ENCODE results near the gene FNDC1. TPM values are rescaled to one million over a fixed set of nuclear protein-coding genes. Genes with fewer than 3 reads are reported as not detected.

The FNDC1 gene
- polyA plus RNA-seq, 1 donor: 193 TPM

DNA sequence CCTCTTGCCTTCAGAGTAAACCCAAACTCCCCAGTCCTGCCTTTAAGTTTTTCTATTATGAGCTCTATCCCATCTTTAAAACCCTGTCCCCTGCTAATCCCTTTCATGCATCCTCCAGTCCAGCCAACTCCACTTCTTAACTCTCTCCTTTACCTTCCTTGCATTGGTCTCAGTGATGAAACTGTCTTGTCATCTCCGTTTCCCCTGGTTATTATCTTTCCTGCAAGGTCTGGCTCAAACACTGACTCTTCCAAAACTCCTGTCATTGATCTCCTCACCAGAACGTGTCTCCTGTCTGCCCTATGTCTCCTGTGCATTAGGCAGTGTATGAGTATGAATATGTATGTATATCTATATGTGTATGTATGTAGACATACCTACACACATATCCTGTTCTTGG lies 11.8 kb upstream of the FNDC1 start:
- no peak for DNase-seq (ENCODE audit: low read depth)

DNA sequence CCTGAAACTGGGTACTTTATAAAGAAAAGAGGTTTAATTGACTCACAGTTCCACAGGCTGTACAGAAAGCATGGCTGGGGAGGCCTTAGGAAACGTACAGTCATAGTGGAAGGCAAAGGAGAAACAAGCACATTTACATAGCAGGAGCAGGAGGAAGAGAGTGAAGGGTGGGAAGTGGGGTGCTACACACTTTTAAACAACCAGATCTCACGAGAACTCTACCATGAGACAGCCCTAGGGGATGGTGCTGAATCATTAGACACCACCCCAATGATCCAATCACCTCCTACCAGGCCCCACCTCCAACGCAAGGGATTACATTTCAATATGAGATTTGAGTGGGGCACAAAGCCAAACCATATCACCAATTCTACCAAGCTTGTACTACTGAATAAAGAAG lies 7.4 kb upstream of the FNDC1 start:
- no peak for DNase-seq (ENCODE audit: low read depth)

DNA sequence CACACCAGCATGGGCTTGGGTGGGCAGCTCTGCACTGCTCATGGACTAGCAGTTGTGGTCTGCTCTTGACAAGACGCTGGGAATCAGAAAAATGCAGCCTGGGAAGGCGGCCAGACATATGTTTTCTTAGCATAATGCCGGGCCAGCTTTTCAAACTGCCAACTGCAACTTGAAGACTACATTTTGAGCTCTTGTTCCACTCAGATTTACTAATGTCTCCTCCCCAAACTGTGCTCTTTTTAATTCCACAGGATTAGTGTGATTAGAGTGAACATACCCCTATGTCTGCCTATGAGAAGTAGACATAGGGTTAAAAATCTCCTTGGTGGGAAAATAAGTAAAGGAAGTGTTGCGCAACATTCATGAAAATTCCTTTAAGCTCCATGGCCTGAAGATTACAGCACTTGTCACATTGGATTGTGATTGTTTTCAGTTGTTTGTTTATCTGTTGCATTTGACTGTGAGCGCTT lies 5.3 kb upstream of the FNDC1 start:
- DNase-seq (ENCODE audit: low read depth): peak; percentile 54

DNA sequence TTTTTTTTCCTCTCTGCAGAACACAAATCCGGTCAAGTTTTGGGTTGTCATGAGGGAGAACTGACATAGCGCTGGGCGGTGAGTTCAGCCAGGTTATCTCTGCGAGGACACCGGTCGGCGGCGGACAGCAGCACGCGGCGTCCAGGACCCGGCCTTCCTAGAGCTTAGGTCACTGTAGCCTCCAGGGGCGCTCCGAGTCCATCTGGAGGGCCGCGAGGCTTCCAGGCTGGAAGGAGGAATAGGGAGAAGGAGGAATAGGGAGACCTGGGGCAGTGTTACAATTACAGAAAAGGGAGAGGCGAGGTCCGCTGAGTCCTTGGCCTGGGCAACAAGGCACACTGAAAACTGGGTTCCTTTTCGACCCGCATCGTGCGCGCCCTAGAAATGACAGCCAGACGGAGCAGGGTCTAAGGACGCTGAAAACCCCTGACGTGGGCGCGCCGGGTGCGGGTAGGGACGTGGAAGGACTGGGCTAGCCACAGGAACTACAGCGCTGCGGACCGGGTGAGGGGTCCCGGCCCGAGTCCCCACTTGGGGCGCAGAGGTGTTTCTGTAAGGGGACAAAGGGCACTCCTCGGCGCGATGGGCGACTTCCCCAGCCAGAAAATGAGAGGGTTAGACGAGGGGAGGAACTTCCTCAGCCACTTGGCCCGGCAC lies 536 bp upstream of the FNDC1 start:
- no peak for DNase-seq (ENCODE audit: low read depth)

DNA sequence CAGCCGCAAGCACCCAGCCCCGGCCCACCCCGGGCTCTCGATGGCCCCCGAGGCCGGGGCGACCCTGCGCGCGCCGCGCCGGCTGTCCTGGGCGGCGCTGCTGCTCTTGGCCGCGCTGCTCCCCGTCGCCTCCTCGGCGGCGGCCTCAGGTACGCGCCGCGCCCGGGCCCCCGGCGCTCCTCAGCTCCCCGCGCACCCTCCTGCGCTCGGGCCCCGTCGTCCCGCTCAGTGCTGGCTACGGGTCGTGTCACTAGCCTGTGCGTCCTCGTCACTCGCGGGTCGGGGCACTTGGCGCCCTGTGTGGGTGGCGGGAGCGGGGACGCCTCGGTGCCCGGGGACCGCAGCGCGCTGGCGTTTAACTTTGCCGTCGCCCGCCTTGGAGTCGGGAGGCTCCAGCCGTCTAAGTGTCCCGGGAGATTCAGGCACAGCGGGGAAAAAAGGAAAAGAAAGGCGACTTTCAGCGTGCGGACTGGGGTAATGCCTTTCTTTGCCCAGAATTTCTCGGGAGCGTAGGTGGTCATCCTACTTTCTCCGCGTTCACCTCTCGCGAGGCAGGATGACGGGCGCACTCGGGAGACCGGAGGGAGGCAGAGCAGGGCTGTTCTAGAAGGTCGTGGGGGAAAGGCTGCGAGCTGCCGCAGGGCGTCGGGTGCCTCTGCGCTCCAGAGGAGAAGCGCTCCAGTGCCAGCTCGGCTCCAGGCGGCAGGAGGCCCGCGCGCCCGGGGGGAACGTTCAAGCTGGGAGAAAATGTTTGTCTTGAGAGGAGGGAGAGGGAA lies 545 bp downstream of the FNDC1 start:
- DNase-seq (ENCODE audit: low read depth): no peak

DNA sequence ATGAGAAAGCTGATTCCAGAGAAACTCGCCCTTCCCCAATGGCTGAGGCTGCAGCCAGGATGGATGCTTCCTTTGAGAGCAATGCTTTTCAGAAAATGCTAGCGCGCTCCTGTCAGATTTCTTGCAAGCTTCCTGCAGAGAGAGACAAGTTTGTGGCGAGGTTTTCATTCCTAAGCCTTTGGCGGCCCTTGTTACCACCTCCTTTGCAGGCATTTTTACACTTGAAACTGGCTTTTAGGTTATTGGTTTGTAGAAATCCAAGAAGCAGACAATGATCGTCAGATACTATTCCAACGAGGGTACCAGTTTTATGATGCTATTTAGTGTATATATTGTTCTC lies 1.1 kb downstream of the FNDC1 start:
- no peak for DNase-seq (ENCODE audit: low read depth)

DNA sequence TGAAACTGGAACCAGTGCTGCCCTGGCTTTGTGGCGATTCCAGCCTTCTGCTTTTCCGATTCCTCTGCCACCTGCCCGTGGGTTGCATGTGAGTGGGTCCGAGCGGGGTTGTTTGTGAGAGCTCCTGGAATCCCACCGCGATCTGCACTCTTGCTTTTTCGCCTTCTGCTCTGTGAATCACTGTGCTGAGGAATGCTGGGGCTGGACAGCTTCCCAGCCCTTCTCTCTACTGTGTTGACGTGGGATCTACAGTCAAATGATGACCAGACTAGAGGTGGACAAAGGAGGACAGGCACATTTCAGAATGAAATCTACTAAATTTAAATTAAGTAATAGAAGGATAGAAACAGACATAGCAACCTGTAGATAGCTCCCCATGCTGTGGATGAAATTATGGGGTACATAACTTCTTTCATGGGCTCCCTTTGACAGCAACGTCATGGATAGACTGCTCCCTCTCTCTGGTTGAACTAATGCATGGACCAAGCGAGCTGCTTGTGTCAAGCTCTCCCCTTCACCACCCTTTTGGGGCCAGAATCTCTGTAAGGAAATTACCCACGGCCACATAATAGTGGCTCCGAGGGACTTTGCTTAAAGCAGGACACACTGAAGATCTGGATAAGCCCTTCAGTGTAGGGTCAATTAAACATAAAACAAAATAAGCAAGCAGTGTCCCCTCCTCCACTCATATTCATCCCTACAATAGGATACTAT lies 2.0 kb downstream of the FNDC1 start:
- DNase-seq (ENCODE audit: low read depth): peak; percentile 75

DNA sequence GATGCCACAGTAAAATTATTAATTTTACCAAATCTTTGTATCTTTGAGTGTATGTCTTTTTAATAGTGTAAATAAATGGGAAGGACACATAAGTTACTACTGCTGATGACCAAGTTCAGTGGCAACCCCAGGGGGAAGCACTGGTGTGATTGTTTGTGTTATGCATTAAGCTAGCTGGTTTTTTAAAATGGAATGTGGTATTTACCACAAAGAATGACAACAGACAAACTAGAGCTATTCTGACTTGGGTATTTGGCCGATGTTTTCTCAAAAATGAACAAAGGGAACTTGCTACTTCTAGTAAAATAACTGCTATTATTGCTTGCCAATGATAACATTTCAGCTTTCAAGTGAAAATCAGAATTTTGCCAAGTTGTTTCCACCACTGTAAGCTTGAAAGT lies 2.9 kb downstream of the FNDC1 start:
- DNase-seq (ENCODE audit: low read depth): no peak

DNA sequence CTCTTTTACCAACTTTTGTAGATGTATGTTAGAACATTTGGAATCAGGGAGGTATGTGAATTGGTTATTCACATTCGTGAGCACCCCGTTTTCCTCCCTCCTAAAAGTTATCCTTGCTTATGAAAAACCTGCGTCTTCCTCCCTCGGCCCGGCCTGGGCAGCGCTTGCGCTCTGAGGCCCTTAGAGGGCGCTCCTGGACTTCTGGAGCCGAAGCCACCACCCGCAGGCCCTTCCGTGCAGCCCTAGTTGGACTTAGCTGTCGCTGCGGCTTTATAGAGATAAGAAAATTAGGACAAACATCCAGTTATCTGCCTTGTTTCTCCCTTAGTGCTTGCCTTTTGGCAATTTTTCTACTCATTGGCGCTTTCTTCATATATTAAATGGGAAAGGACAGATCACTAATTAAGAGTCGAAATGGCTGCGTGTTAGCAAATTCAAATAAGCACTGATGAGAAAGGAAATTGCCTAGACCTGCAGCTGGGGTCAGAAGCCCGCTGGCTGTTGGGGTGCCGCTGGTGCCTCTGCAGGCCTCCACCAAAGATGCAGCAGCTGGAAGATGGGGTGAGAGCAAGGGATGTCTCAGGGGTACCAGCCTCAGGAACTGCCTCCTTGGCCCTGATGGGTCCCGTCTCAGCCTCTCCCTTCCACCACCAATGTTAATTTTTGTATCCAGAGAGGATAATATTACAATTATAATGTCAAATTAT lies 5.2 kb downstream of the FNDC1 start:
- peak; percentile 55 for DNase-seq (ENCODE audit: low read depth)

DNA sequence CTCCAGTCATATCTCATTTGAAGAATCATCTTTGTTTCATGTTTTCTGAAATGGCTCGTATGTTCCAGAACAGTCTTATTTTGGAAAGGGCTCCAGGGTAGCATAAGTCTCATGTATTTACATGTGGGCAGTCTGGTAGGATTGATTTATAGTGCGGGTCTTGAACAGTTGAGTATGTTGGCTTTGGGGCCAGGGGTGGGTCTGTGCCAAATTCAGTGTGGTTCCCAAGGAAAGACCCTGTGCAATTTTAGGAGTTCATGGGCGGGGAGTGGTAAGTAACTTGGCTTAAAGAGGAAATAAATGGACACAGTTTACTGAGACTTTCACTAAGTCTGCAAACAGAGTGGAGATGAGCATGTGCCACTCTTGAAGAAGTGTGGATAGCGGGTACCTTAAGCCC lies 7.7 kb downstream of the FNDC1 start:
- no peak for DNase-seq (ENCODE audit: low read depth)

DNA sequence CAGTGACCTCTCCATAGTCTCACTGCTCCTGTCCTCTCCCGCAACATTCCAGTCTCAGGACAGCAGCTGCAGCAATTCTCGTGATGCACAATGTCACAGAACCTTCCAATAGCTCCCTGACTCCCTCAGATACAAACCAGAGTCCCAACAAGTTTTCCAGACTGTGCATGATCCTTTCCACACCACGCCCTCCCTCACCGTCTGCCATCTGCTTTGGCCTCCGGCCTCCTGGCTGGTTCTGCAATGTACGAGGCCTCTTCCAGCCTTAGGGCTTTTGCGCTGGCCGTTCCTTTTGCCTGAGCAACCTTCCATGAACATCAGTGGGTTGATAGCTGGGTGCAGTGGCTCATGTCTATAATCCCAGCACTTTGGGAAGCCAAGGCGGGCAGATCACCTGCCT lies 9.6 kb downstream of the FNDC1 start:
- DNase-seq (ENCODE audit: low read depth): no peak

DNA sequence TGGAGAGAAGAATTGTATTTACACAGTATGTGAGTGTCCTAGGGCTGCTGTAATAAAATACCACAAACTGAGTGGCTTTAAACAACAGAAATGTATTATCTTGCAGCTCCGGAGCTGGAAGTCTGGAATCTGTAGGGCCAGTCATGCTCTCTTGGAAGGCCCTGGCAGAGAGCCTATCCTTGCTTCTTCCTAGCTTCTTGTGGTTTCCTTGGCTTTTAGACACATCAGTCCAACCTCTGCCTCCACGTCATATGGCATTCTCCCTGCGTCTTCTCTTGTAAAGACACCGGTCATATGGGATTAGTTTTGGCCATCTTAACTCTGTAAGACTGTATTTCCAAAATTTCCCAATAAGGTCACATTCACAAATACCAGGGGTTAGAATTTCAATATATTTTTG lies 10.8 kb downstream of the FNDC1 start:
- no peak for DNase-seq (ENCODE audit: low read depth)

DNA sequence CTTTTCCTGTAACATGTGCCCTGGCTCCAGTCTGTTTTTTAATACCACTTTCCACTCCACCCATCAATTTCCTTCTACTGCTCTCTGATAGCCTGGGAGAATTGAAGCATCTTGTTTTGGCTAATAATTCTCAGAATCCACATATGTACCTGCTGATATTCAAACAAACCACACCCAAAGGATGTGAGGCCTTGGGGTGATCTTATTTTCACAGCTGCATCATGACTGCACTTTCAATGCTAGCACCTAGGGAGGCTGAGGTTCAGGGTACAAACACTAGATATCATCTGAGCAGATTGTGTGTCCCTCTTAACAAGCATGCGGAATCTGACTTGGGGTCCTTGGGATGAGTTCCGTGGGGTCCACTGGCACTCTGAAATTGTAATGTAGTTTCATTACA lies 12.7 kb downstream of the FNDC1 start:
- DNase-seq (ENCODE audit: low read depth): no peak

DNA sequence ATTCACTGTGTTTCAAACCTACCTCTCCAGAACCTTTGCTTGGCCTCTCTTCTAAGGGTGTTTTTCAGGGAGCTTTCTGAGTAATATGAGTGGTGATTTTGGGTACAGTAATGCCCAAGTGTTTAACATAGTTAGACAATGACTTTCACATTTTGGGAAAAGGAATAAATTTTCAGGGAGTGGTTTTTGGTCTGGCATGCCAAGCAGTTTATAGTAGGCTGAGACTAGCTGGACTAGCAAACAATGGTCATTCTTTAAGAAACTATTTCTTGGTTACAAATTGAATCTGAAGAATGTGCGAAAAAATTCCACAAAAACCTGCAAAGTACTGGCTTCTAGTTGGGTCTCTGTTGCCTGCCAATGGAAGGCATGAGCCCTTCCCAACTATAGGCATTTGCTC lies 15.4 kb downstream of the FNDC1 start:
- DNase-seq (ENCODE audit: low read depth): no peak

DNA sequence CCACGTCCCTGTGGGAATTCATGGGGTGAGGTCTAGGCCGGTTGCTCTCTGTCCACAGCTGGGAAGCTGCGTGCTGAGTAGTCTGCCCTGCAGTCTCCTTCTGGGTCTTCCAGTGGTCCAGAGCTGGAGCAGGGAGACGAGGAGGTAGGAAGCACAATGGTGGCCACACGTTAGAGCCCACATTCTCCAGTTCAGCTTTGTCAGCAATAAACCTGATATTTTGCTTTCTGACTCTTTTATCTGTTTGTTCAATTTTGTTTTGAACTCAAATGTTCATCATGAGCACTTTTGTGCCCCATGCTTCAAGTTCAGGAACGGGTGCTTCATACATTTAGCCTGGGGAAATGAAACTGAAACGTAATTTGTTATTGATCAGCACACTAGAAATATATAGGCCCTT lies 21.3 kb downstream of the FNDC1 start:
- no peak for DNase-seq (ENCODE audit: low read depth)

DNA sequence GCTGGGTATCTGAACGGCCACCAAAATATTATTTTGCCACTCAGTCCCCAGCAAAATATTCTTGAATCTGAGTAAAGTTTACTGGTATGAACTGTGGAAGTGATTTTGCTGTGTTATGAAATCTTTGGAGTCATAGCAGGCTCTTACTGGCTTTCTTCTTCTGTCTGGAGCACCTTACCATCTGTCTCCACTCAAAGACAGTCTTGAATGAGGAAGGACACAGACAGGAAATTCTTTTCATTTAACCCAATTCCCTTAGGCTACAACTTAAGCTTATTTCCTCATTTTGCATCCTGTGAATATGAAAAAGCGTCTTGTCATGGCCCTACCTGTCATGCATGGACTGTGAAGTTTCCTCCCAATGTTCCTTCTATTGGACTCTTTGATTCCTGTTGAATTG lies 24.7 kb downstream of the FNDC1 start:
- DNase-seq (ENCODE audit: low read depth): no peak

DNA sequence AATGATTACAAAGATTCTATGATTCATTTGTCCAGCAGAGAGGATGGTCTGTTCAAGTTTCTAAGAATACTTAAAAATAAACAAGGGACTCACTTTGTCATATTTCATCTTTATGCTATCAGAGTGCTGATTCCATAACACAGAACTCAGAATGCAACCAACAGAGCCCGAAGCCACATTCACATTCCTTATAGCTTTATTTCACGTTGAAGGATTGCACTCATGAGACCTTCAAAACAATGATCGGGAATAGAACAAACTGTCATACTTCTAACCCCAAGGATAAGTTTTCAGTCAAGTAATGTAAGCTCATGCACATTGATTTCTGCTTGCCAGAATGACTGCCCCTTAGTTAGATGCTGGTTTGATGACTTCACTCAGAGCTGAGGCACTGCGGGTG lies 25.2 kb downstream of the FNDC1 start:
- DNase-seq (ENCODE audit: low read depth): no peak

DNA sequence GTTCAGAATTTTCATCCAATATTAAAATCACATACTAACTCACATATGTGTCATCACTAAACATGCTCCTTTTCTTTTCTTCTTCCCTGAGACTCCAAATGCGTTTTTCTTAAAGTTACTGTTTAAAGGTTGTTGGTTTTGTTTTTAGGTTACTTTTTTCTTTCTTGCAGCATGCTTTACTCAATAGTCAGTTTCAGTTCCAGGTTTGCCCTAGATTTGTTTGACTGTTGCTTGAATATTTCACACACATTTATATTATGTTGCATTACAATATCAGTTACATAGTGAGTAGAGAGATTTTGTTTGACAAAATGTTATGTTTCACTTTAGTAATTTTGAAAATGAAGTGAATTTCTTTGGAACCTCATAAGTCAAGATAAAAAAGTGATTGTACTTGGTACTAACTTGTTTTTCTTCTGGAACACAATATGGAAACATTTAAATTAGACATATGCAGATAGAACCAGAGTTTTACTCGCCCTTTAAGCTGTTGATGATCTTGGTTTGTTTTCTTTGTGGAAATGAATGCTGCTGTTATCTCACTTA lies 27.3 kb downstream of the FNDC1 start:
- no peak for DNase-seq (ENCODE audit: low read depth)

DNA sequence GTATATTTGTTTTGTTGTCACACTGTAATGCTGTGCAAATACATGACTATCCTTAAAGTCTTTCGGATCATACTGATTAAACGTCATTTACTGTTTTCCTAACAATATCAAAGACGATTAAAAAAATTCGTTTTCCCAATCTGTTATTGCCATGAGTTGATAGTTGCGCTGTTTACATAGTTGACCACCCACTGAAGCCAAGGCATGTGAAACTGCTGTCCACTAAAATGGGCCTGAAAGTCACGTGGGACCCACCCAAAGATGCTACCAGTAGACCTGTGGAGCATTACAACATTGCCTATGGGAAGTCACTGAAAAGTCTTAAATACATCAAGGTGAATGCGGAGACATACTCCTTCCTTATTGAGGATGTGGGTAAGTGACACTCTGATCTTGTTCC lies 28.1 kb downstream of the FNDC1 start:
- DNase-seq (ENCODE audit: low read depth): no peak

DNA sequence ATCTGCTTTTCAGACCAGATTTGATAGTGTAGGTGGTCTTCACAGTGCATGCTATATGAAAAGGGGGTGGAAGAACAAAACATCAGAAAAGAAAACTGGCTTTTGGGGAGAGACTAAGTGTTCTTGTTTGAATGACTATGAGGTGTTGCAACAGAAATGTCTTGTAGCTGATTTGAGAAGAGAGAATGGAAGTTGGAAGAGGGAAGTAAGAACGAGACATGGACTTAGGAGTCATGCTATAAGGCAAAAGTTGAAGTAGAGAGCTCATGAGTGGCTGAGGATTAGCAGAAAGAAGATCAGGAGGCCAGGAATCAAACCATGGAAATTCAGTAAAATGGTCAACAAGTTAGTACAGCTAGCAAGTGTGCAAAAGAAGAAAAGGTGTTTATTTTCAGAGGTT lies 32.1 kb downstream of the FNDC1 start:
- no peak for DNase-seq (ENCODE audit: low read depth)

DNA sequence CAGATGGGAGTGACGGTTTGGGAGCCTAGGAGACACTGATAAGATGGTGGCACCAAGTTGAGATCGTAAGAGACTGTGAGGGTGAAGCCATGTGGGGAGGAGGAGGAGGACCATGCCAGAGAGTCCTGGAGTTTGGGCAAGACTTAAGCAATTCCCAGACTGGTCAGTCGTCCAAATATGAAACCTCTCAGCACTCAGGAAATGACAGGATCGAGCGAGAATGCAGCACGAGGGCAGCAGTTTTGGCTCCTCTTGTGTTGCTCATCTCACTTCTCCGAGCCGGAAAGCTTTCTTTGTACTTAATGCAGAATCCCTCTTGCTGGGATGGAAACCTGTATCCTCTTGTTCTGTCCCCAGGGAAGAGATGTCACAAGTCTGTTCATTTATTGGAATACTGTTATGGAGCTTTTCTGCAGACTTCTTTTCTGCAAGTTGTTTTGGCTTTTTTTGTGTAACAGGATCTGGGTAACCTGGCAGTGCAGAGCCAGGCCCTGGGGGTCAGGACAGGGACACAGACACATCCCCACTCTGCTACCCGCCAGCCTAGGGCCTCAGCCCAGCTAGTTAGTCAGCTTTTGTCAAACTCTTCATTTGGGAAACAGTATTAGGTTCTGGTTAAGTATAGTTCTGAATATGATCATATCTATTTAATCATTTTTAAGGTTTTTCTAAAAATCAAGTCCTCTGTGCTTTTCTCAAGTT lies 34.3 kb downstream of the FNDC1 start:
- no peak for DNase-seq (ENCODE audit: low read depth)

All from forelimb muscle (tissue), 1 donor.